HG02938 (cell line): Measurements from ENCODE around the gene ATP7A.
"Not testable (repeated sequence)": the region's sequence is repeated elsewhere in the genome, so short reads cannot be mapped to it uniquely, and the experiment has no call there.

Experiments used
- ATAC-seq: cut with Tn5 transposase; IDR thresholded peaks from one replicate; pipeline ENCODE4 v1.9.1; 2021; ENCODE audit warnings: mild to moderate bottlenecking, moderate library complexity; ENCODE audit not compliant: unreplicated experiment

ATP7A gene

GRCh38 chrX:77910108-77910840 is at the start of gene ATP7A:
TSS of gene ATP7A (plus strand) at chrX:77910693. CDS start at chrX:77971642, 60,949 bp downstream.
- peak; percentile 93 for ATAC-seq

- ATAC-seq, result no peak
Measured at GRCh38 chrX:77875372-77875771, 35.1 kb upstream of the ATP7A start.

- ATAC-seq, result not testable (repeated sequence)
Measured at GRCh38 chrX:77881418-77881817, 29.1 kb upstream of the ATP7A start.

- no peak for ATAC-seq
Measured at GRCh38 chrX:77892887-77893286, 17.6 kb upstream of the ATP7A start.

GRCh38 chrX:77893713-77894112 is 16.8 kb upstream of the ATP7A start:
- ATAC-seq, result no peak

GRCh38 chrX:77894921-77895886 is 15.3 kb upstream of the ATP7A start, which contains the start of gene MAGT1:
TSS of gene MAGT1 (minus strand) at chrX:77895435. CDS start at chrX:77895410, 25 bp downstream.
- ATAC-seq, result peak; percentile 89

GRCh38 chrX:77899081-77899828 is 11.2 kb upstream of the ATP7A start, which contains the start of gene COX7B:
TSS of gene COX7B (plus strand) at chrX:77899468. CDS start at chrX:77899554, 86 bp downstream.
- peak; percentile 53 for ATAC-seq

GRCh38 chrX:77900688-77901087 is 9.8 kb upstream of the ATP7A start:
- no peak for ATAC-seq

GRCh38 chrX:77901506-77901905 is 9.0 kb upstream of the ATP7A start:
- no peak for ATAC-seq

GRCh38 chrX:77917294-77917933 is 6.9 kb downstream of the ATP7A start:
- ATAC-seq, result no peak

- ATAC-seq, result no peak
Measured at GRCh38 chrX:77918568-77918967, 8.1 kb downstream of the ATP7A start.

- not testable (repeated sequence) for ATAC-seq
Measured at GRCh38 chrX:77919370-77919769, 8.9 kb downstream of the ATP7A start.

GRCh38 chrX:77922787-77923186 is 12.3 kb downstream of the ATP7A start:
- ATAC-seq, result no peak

GRCh38 chrX:77924320-77924859 is 13.9 kb downstream of the ATP7A start:
- no peak for ATAC-seq

GRCh38 chrX:77925764-77926163 is 15.3 kb downstream of the ATP7A start:
- no peak for ATAC-seq

GRCh38 chrX:77930581-77930980 is 20.1 kb downstream of the ATP7A start:
- no peak for ATAC-seq

- no peak for ATAC-seq
Measured at GRCh38 chrX:77935886-77936285, 25.4 kb downstream of the ATP7A start.

GRCh38 chrX:77936299-77936698 is 25.8 kb downstream of the ATP7A start:
- ATAC-seq, result no peak

- ATAC-seq, result no peak
Measured at GRCh38 chrX:77937291-77937690, 26.8 kb downstream of the ATP7A start.

- ATAC-seq, result no peak
Measured at GRCh38 chrX:77938083-77938680, 27.7 kb downstream of the ATP7A start.
